H7 (cell line): ENCODE results near the gene TGM1. TPM values are rescaled to one million over a fixed set of nuclear protein-coding genes. Genes with fewer than 3 reads are reported as not detected.
"Not testable (repeated sequence)": the region's sequence is repeated elsewhere in the genome, so short reads cannot be mapped to it uniquely, and the experiment has no call there.

Source experiments
- DNase-seq: peaks from one replicate; pipeline ENCODE4 v3.0.0; 2012
- H3K27me3 ChIP-seq: 2 replicates; pipeline ENCODE4 v1.6.0; 2011; ENCODE audit warnings: mild to moderate bottlenecking, low read length; ENCODE audit not compliant: control insufficient read depth, insufficient read depth
- H3K36me3 ChIP-seq: replicated peaks from 2 replicates; pipeline ENCODE4 v1.5.1; 2011; ENCODE audit warnings: low read length; ENCODE audit not compliant: control insufficient read depth, insufficient read depth
- H3K4me3 ChIP-seq: 2 replicates; pipeline ENCODE4 v1.5.1; 2011; ENCODE audit warnings: low read depth, mild to moderate bottlenecking, control low read depth, low read length, moderate library complexity; ENCODE audit not compliant: insufficient read depth
- total RNA-seq: library from RNA; depleted of rRNA; stranded (reverse); fragments of >200 nt; shearing (Covaris generic); gene quantifications from 2 replicates; pipeline ENCODE4 v1.2.3, GENCODE V29; 2014

Gene TGM1
- total RNA-seq, 1 experiment from 2014 or later, result 0.21 TPM

GRCh38 chr14:24256960-24257359 lies 6.0 kb downstream of the TGM1 start:
- Histone ChIP-seq H3K27me3 (no peaks in the 10 kb centered on the region), H3K36me3 (no peaks in the 10 kb centered on the region), H3K4me3 (no peak overlapping the region)
- no peak for DNase-seq

- no peak overlapping the region for H3K4me3 ChIP-seq
- no peak for DNase-seq
- no peaks in the 10 kb centered on the region for H3K36me3 ChIP-seq
- H3K27me3 ChIP-seq, result no peaks in the 10 kb centered on the region
These were observed 6.9 kb downstream of the TGM1 start for GRCh38 chr14:24255931-24256711.

- Histone ChIP-seq H3K4me3 (no peak overlapping the region), H3K36me3 (no peaks in the 10 kb centered on the region)
- no peak for DNase-seq
These were observed 7.5 kb downstream of the TGM1 start for GRCh38 chr14:24255438-24255837.

GRCh38 chr14:24254630-24255392 lies 8.2 kb downstream of the TGM1 start:
- Histone ChIP-seq H3K27me3 (no peaks in the 10 kb centered on the region), H3K4me3 (no peak overlapping the region), H3K36me3 (no peaks in the 10 kb centered on the region)
- DNase-seq, result no peak

More at GRCh38 chr14:24255438-24255837, 7.5 kb downstream of the TGM1 start:
- H3K27me3 ChIP-seq, result no peaks in the 10 kb centered on the region

GRCh38 chr14:24253936-24254335 lies 9.0 kb downstream of the TGM1 start:
- Histone ChIP-seq H3K36me3 (no peaks in the 10 kb centered on the region), H3K27me3 (no peaks in the 10 kb centered on the region), H3K4me3 (no peak overlapping the region)
- DNase-seq, result peak; percentile 16

GRCh38 chr14:24252289-24253124 lies 10.5 kb downstream of the TGM1 start:
- Histone ChIP-seq H3K4me3 (no peak overlapping the region), H3K36me3 (no peaks in the 10 kb centered on the region), H3K27me3 (no peaks in the 10 kb centered on the region; the same call in 1 of the 2 replicates)
- peak; percentile 24 for DNase-seq

GRCh38 chr14:24251880-24252288 lies 11.1 kb downstream of the TGM1 start:
- H3K36me3 ChIP-seq, result no peaks in the 10 kb centered on the region
- H3K27me3 ChIP-seq, result no peaks in the 10 kb centered on the region; the same call in 1 of the 2 replicates
- H3K4me3 ChIP-seq, result no peak overlapping the region
- DNase-seq, result peak; percentile 48

- peak; percentile 21 for DNase-seq
- Histone ChIP-seq H3K27me3 (no peaks in the 10 kb centered on the region; the same call in 1 of the 2 replicates), H3K4me3 (no peak overlapping the region), H3K36me3 (no peaks in the 10 kb centered on the region)
These were observed 12.6 kb downstream of the TGM1 start for GRCh38 chr14:24250354-24250753.

- peak; percentile 27 for DNase-seq
- no peaks in the 10 kb centered on the region; the same call in 1 of the 2 replicates for H3K27me3 ChIP-seq
These were observed 13.6 kb downstream of the TGM1 start for GRCh38 chr14:24249230-24250021.

GRCh38 chr14:24247422-24247821 lies 15.6 kb downstream of the TGM1 start:
- no peaks in the 10 kb centered on the region for H3K36me3 ChIP-seq
- DNase-seq, result no peak
- H3K4me3 ChIP-seq, result no peak overlapping the region
- H3K27me3 ChIP-seq, result no peaks in the 10 kb centered on the region; the same call in 1 of the 2 replicates

More at GRCh38 chr14:24249230-24250021, 13.6 kb downstream of the TGM1 start:
- no peaks in the 10 kb centered on the region for H3K36me3 ChIP-seq
- H3K4me3 ChIP-seq, result no peak overlapping the region

GRCh38 chr14:24246765-24247212 lies 16.2 kb downstream of the TGM1 start:
- Histone ChIP-seq H3K36me3 (no peaks in the 10 kb centered on the region), H3K27me3 (no peaks in the 10 kb centered on the region; the same call in 1 of the 2 replicates), H3K4me3 (no peak overlapping the region)
- no peak for DNase-seq

GRCh38 chr14:24245350-24245749 lies 17.6 kb downstream of the TGM1 start:
- not testable (repeated sequence) for H3K27me3 ChIP-seq, DNase-seq, H3K36me3 ChIP-seq, H3K4me3 ChIP-seq

GRCh38 chr14:24243336-24243836 lies 19.6 kb downstream of the TGM1 start:
- Histone ChIP-seq H3K27me3 (no peaks in the 10 kb centered on the region; the same call in 1 of the 2 replicates), H3K36me3 (peaks cover 18% of the 10 kb centered on the region), H3K4me3 (peak overlapping the region; percentile 75)
- DNase-seq, result peak; percentile 32
